Measurements from ENCODE around the gene TUSC2. TPM values are rescaled to one million over a fixed set of nuclear protein-coding genes. Genes with fewer than 3 reads are reported as not detected.

TUSC2 gene
- polyA plus RNA-seq, 1 of the 3 experiments (the other 2 are of a cell fraction): 58.7 TPM

DNA sequence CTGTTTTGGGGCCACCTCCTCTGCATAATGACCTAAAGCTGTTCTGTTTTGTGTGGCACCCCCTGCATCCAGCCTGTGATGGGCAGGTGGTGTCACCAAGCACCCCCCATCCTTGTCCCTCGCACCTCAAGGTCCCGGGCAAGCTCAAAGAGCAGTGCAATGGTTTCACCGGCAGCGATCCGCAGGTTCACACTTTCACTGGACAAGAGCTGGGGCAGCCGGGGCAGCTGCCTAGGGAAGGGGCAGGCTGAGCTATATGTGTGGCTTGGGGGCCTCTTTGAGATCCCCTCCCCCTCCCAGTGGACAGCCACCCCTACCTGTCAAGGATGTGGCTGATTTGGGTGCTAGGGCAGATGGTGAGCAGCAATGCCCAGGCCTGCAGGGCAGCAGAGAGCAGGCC lies 38.9 kb downstream of the TUSC2 start:
- no peaks in the 10 kb centered on the region for H3K9me3 ChIP-seq
- H3K27me3 ChIP-seq (ENCODE audit: insufficient read depth): no peaks in the 10 kb centered on the region
- peaks cover 3 to 29% of the 10 kb centered on the region in 2 experiments for H3K36me3 ChIP-seq (replicated peaks in 1 of 2; ENCODE audit: control insufficient read depth in 1 of 2, insufficient read depth in 2 of 2, low read length in 1 of 2)
- H3K9me2 ChIP-seq: no peaks in the 10 kb centered on the region
- POLR2A ChIA-PET: no interaction called here
- H3K4me1 ChIP-seq (ENCODE audit: control insufficient read depth in 1 of 2, insufficient read depth in 2 of 2, low read depth in 1 of 2, low read length in 1 of 2): peaks cover 3 to 16% of the 10 kb centered on the region in 2 experiments; a peak in 2 of 4 replicates
- no peak overlapping the region for H3K27ac ChIP-seq (ENCODE audit: low read depth in 2 of 2, low read length in 1 of 2)
- H3F3A ChIP-seq (replicated peaks; ENCODE audit: insufficient read depth): no peaks in the 10 kb centered on the region
- no peak overlapping the region for H3K9ac ChIP-seq
- H4K20me1 ChIP-seq (ENCODE audit: insufficient read depth): no peaks in the 10 kb centered on the region
- peaks cover 20% of the 10 kb centered on the region for H3K79me2 ChIP-seq (ENCODE audit: insufficient read depth)
- 98% methylated on average over 6 of the region's 6 CpGs for WGBS (ENCODE audit: low lambda C conversion rate)
- CTCF ChIA-PET: interaction anchor here (0.8 to 1.6 kb wide), 7 partner anchors 10 to 100 kb away, joined by 3 to 10 read pairs (median 4); partner anchors contain the start of genes HYAL2, HYAL3 and NAA80
- TF ChIP-seq ELF1 (IDR thresholded peaks at IDR 0.05): no peak
- TF ChIP-seq, protein P1, sequence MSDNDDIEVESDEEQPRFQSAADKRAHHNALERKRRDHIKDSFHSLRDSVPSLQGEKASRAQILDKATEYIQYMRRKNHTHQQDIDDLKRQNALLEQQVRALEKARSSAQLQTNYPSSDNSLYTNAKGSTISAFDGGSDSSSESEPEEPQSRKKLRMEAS (IDR thresholded peaks at IDR 0.05; ENCODE audit: low read depth): no peak
- TF ChIP-seq TCF12 (IDR thresholded peaks at IDR 0.05): no peak
- TF ChIP-seq GABPA (IDR thresholded peaks at IDR 0.05; ENCODE audit: low read depth): no peak
- no peak for TF ChIP-seq YY1 (IDR thresholded peaks at IDR 0.05; ENCODE audit: low read depth)
- no peak for TF ChIP-seq RCOR1 (IDR thresholded peaks at IDR 0.05; ENCODE audit: low read length)
- no peak for TF ChIP-seq SIN3A (IDR thresholded peaks at IDR 0.05; ENCODE audit: borderline replicate concordance, low read depth, low read length)
- TF ChIP-seq, protein P2, sequence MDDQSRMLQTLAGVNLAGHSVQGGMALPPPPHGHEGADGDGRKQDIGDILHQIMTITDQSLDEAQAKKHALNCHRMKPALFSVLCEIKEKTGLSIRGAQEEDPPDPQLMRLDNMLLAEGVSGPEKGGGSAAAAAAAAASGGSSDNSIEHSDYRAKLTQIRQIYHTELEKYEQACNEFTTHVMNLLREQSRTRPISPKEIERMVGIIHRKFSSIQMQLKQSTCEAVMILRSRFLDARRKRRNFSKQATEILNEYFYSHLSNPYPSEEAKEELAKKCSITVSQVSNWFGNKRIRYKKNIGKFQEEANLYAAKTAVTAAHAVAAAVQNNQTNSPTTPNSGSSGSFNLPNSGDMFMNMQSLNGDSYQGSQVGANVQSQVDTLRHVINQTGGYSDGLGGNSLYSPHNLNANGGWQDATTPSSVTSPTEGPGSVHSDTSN (IDR thresholded peaks at IDR 0.05): no peak
- TF ChIP-seq POLR2AphosphoS5 (IDR thresholded peaks at IDR 0.05; ENCODE audit: low read depth, low read length): no peak
- H3K4me3 ChIP-seq (ENCODE audit: low read depth in 2 of 2, low read length in 1 of 2): no peak overlapping the region
- no peak for DNase-seq
- H2AFZ ChIP-seq (ENCODE audit: low read depth): no peak overlapping the region
- no peak overlapping the region for H3K4me2 ChIP-seq

DNA sequence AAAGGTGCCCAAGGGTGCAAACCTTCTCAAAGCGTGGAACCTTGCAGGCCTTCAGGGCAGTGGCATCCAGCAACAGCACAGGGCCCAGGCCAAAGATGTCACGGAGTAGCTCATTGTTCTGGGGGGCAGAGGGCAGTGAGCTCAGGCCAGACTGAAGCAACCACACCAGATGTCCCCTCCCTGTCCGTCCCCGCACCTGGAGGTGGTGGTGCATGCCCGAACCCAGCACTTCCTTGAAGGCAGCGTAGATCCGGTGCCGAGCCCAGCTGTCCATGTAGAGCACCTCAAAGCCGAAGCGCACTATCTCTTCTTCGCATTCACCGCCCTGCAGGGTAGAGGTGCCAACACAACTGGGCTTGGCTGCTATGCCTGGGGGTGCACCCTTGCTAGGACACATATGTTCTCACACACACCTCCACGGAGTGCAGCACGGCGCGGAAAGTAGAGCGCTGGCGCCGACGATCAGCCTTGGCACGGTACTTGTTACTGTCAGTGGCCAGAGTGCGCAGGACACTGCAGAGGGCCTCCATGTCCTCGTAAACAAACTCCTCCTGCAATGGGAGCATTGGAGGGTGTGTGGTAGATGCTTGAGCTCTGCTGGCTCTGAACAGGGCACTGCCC lies 39.5 kb downstream of the TUSC2 start:
- Histone ChIP-seq H3K4me1 (ENCODE audit: control insufficient read depth in 1 of 2, insufficient read depth in 2 of 2, low read depth in 1 of 2, low read length in 1 of 2) (peaks cover 3 to 16% of the 10 kb centered on the region in 2 experiments; a peak in 2 of 4 replicates), H3K4me2 (no peak overlapping the region), H4K20me1 (ENCODE audit: insufficient read depth) (no peaks in the 10 kb centered on the region), H3K27me3 (ENCODE audit: insufficient read depth) (no peaks in the 10 kb centered on the region), H2AFZ (ENCODE audit: low read depth) (no peak overlapping the region), H3F3A (replicated peaks; ENCODE audit: insufficient read depth) (peaks cover 3% of the 10 kb centered on the region), H3K4me3 (ENCODE audit: low read depth in 2 of 2, low read length in 1 of 2) (no peak overlapping the region), H3K9ac (no peak overlapping the region), H3K36me3 (replicated peaks in 1 of 2; ENCODE audit: control insufficient read depth in 1 of 2, insufficient read depth in 2 of 2, low read length in 1 of 2) (peaks cover 3 to 29% of the 10 kb centered on the region in 2 experiments), H3K9me3 (no peaks in the 10 kb centered on the region), H3K9me2 (no peaks in the 10 kb centered on the region), H3K79me2 (ENCODE audit: insufficient read depth) (peaks cover 20% of the 10 kb centered on the region), H3K27ac (ENCODE audit: low read depth in 2 of 2, low read length in 1 of 2) (no peak overlapping the region)
- POLR2A ChIA-PET: interaction anchor here (0.6 kb wide), 1 partner anchor 8 kb away, joined by 3 read pairs; no protein-coding TSS in a partner anchor
- WGBS (ENCODE audit: low lambda C conversion rate): 86% methylated on average over 2 of the region's 23 CpGs
- CTCF ChIA-PET: interaction anchor here (1.1 to 2.6 kb wide), 7 partner anchors 11 to 99 kb away, joined by 4 to 11 read pairs (median 4); partner anchors contain the start of genes HYAL3 and NAA80
- TF ChIP-seq NRF1 (IDR thresholded peaks at IDR 0.05; ENCODE audit: low read depth, low read length): no peak
- no peak for TF ChIP-seq POLR2AphosphoS5 (IDR thresholded peaks at IDR 0.05; ENCODE audit: low read depth, low read length)
- TF ChIP-seq RXRA (IDR thresholded peaks at IDR 0.05; ENCODE audit: borderline replicate concordance, low read depth): no peak
- no peak for TF ChIP-seq TCF12 (IDR thresholded peaks at IDR 0.05)
- TF ChIP-seq SMC3 (IDR thresholded peaks at IDR 0.05; ENCODE audit: low read depth, low read length): no peak
- no peak for TF ChIP-seq CHD2 (IDR thresholded peaks at IDR 0.05; ENCODE audit: low read length, partially characterized antibody)
- no peak for DNase-seq
